ENCODE measurements around the gene RASAL2.

DNA sequence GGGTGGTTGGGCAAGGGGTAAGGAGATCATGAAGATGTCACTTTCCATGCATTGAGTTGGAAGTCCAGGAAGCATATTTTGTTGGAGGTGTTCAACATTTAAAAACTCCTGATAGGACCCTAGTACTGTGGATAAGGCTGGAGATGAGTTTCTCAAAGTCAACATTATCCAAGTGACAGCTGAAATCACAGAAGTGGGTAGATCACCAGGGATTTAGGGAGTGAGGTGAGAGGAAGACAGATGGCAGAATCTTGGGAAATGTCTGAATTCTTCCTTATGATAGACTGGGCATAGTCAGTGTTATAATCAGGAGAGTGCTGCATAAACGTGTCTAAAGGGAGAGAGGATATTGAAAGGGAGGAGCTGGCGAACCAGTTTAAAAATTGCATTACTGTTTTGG is 5.3 kb upstream of the RASAL2 start:
- TF ChIP-seq, protein P1, sequence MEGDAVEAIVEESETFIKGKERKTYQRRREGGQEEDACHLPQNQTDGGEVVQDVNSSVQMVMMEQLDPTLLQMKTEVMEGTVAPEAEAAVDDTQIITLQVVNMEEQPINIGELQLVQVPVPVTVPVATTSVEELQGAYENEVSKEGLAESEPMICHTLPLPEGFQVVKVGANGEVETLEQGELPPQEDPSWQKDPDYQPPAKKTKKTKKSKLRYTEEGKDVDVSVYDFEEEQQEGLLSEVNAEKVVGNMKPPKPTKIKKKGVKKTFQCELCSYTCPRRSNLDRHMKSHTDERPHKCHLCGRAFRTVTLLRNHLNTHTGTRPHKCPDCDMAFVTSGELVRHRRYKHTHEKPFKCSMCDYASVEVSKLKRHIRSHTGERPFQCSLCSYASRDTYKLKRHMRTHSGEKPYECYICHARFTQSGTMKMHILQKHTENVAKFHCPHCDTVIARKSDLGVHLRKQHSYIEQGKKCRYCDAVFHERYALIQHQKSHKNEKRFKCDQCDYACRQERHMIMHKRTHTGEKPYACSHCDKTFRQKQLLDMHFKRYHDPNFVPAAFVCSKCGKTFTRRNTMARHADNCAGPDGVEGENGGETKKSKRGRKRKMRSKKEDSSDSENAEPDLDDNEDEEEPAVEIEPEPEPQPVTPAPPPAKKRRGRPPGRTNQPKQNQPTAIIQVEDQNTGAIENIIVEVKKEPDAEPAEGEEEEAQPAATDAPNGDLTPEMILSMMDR (conservative IDR thresholded peaks at IDR 0.05 in 1 of 2, IDR thresholded peaks at IDR 0.05 in 1 of 2; ENCODE audit: low read depth in 1 of 2, low read length in 2 of 2), result no peak
- TF ChIP-seq EZH2 (IDR thresholded peaks at IDR 0.05; ENCODE audit: low read length, missing control alignments), result no peak
